CD8-positive, alpha-beta memory T cell (primary cell): ENCODE results near the gene IFFO2. TPM values are rescaled to one million over a fixed set of nuclear protein-coding genes. Genes with fewer than 3 reads are reported as not detected.

Source experiments
- CTCF ChIA-PET: fragments of 350-600 bp; sonication (Branson Sonifier 250); formaldehyde crosslinking; loops from one replicate; lab custom pipeline; 2021; ENCODE audit warnings: antibody characterized with exemption; lab: Charles Lee
- POLR2A ChIA-PET: fragments of 350-600 bp; sonication (Branson Sonifier 250); formaldehyde crosslinking; loops from one replicate; lab custom pipeline; 2021; ENCODE audit warnings: antibody characterized with exemption; lab: Charles Lee
- DNase-seq, 5 donors: peaks; one replicate each; pipeline versions ENCODE4 v3.0.0 to v3.0.0-alpha.2; 2020 to 2022; ENCODE audit warnings: mixed read lengths in 1 of 5
- H3K27ac ChIP-seq: one replicate; pipeline ENCODE4 v1.7.0; 2013; ENCODE audit warnings: low read depth, mild to moderate bottlenecking, low read length, moderate library complexity
- H3K27me3 ChIP-seq: 2 replicates; pipeline ENCODE4 v1.7.0; 2013; ENCODE audit warnings: low read length, mild to moderate bottlenecking; ENCODE audit not compliant: insufficient read depth, poor library complexity, severe bottlenecking
- H3K36me3 ChIP-seq: 2 replicates; pipeline ENCODE4 v1.7.0; 2013; ENCODE audit warnings: mild to moderate bottlenecking, low read length, moderate library complexity; ENCODE audit not compliant: insufficient read depth
- H3K4me1 ChIP-seq: 2 replicates; pipeline ENCODE4 v1.7.0; 2013; ENCODE audit warnings: mild to moderate bottlenecking, low read length, moderate library complexity; ENCODE audit not compliant: insufficient read depth
- H3K4me3 ChIP-seq: 2 replicates; pipeline ENCODE4 v1.7.0; 2013; ENCODE audit warnings: mild to moderate bottlenecking, low read length
- H3K9me3 ChIP-seq: 2 replicates; pipeline ENCODE4 v1.7.0; 2013; ENCODE audit warnings: mild to moderate bottlenecking, low read length
- H3K27ac Mint-ChIP-seq, 8 donors: one replicate each; pipeline ENCODE4 v1.8.0; 2020 to 2021; ENCODE audit warnings: mixed read lengths in 8 of 8, mild to moderate bottlenecking in 6 of 8, inconsistent platforms in 3 of 8, moderate library complexity in 3 of 8
- H3K27me3 Mint-ChIP-seq, 2 donors: one replicate each; pipeline ENCODE4 v1.8.0; 2020 to 2021; ENCODE audit warnings: mixed read lengths in 2 of 2, mild to moderate bottlenecking in 1 of 2, moderate library complexity in 1 of 2
- H3K36me3 Mint-ChIP-seq, 3 donors: one replicate each; pipeline ENCODE4 v1.8.0; 2020 to 2021; ENCODE audit warnings: mixed read lengths in 3 of 3, inconsistent platforms in 1 of 3, mild to moderate bottlenecking in 1 of 3
- H3K4me1 Mint-ChIP-seq, 3 donors: one replicate each; pipeline ENCODE4 v1.8.0; 2020 to 2021; ENCODE audit warnings: mixed read lengths in 3 of 3, inconsistent platforms in 1 of 3, mild to moderate bottlenecking in 1 of 3
- H3K4me3 Mint-ChIP-seq, 7 donors: one replicate each; pipeline ENCODE4 v1.8.0; 2020 to 2021; ENCODE audit warnings: mixed read lengths in 7 of 7, mild to moderate bottlenecking in 6 of 7, moderate library complexity in 4 of 7, inconsistent platforms in 2 of 7
- H3K9me3 Mint-ChIP-seq, 5 donors: one replicate each; pipeline ENCODE4 v1.8.0; 2020 to 2022; ENCODE audit warnings: mixed read lengths in 5 of 5, mild to moderate bottlenecking in 3 of 5, moderate library complexity in 2 of 5, inconsistent platforms in 1 of 5
- polyA plus RNA-seq: library from polyadenylated mRNA; unstranded; fragments of 300-500 nt; fragmentation: Illumina TruSeq; gene quantifications from one replicate; pipeline ENCODE4 v1.2.3, GENCODE V29; 2021
- total RNA-seq, 2 experiments: library from RNA; stranded (reverse); gene quantifications; one replicate each; pipeline ENCODE4 v1.2.3, GENCODE V29; 2021

IFFO2 gene
- total and polyA plus RNA-seq, 3 experiments from 2014 or later: 3.2 to 37.7 (median 33.1) TPM

- Mint-ChIP-seq H3K27ac (peak overlapping the region; percentile 23 to 91 (median 58)), H3K9me3 (no peaks in the 10 kb centered on the region), H3K4me3 (no peak overlapping the region), H3K4me1 (peaks cover 37 to 52% (median 42%) of the 10 kb centered on the region in 3 donors), H3K36me3 (peaks cover 0 to 45% (median 4%) of the 10 kb centered on the region in 3 donors), H3K27me3 (no peaks in the 10 kb centered on the region)
- H3K4me1 ChIP-seq: peaks cover 49% of the 10 kb centered on the region
- no peaks in the 10 kb centered on the region for H3K27me3 ChIP-seq
- no peak overlapping the region for H3K4me3 ChIP-seq
- DNase-seq: no peak
- POLR2A ChIA-PET: no interaction called here
- no peak overlapping the region for H3K27ac ChIP-seq
- no peaks in the 10 kb centered on the region for H3K9me3 ChIP-seq
- CTCF ChIA-PET: interaction anchor here (0.9 to 2.8 kb wide), 6 partner anchors 9 to 53 kb away, joined by 3 to 15 read pairs (median 6); no protein-coding TSS in a partner anchor
- peaks cover 15% of the 10 kb centered on the region for H3K36me3 ChIP-seq
Measured at GRCh38 chr1:18921516-18922251, 34.8 kb downstream of the IFFO2 start.

- H3K4me3 ChIP-seq: no peak overlapping the region
- no peaks in the 10 kb centered on the region for H3K9me3 ChIP-seq
- H3K27me3 Mint-ChIP-seq: no peaks in the 10 kb centered on the region
- peaks cover 42% of the 10 kb centered on the region for H3K4me1 ChIP-seq
- H3K4me1 Mint-ChIP-seq: peaks cover 31 to 45% (median 35%) of the 10 kb centered on the region in 3 donors
- H3K27me3 ChIP-seq: no peaks in the 10 kb centered on the region
- H3K36me3 Mint-ChIP-seq: peaks cover 0 to 51% (median 4%) of the 10 kb centered on the region in 3 donors
- no peak overlapping the region for H3K4me3 Mint-ChIP-seq
- POLR2A ChIA-PET: no interaction called here
- DNase-seq: no peak
- H3K27ac ChIP-seq: no peak overlapping the region
- H3K36me3 ChIP-seq: peaks cover 19% of the 10 kb centered on the region
- H3K27ac Mint-ChIP-seq: peak overlapping the region in 2 of 8 donors; percentile 23 to 32
- CTCF ChIA-PET: interaction anchor here (1.9 to 2.8 kb wide), 3 partner anchors 8 to 52 kb away, joined by 7 to 15 read pairs (median 9); no protein-coding TSS in a partner anchor
- no peaks in the 10 kb centered on the region for H3K9me3 Mint-ChIP-seq
Measured at GRCh38 chr1:18920931-18921330, 35.5 kb downstream of the IFFO2 start.

DNA sequence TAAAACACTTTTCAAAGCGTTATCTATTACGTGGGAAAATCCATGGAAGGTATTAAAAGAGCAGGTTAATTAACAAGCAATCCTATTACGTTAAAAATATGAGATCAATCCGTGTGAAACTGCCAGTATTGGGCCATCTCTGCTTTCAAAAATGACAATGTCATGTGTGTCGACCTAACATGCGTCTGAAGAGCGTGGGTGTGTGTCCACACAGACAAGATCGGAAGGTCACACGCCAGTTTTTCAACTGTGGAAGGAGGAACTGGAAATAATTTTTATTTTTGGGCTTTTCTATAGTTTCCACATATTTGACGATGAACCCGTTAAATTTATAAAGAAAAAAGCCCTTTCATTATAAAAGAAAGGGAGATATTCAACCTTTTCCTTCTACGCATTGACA, 36.5 kb downstream of the IFFO2 start:
- Mint-ChIP-seq H3K27me3 (no peaks in the 10 kb centered on the region), H3K36me3 (peaks cover 0 to 59% (median 1%) of the 10 kb centered on the region in 3 donors), H3K4me1 (peaks cover 23 to 44% (median 28%) of the 10 kb centered on the region in 3 donors), H3K9me3 (no peaks in the 10 kb centered on the region), H3K4me3 (no peak overlapping the region), H3K27ac (peak overlapping the region in 2 of 8 donors; percentile 23 to 74)
- no peaks in the 10 kb centered on the region for H3K27me3 ChIP-seq
- CTCF ChIA-PET: interaction anchor here (2.4 kb wide), 1 partner anchor 12 kb away, joined by 7 read pairs; no protein-coding TSS in a partner anchor
- peaks cover 32% of the 10 kb centered on the region for H3K4me1 ChIP-seq
- no peak overlapping the region for H3K4me3 ChIP-seq
- H3K36me3 ChIP-seq: peaks cover 23% of the 10 kb centered on the region
- H3K9me3 ChIP-seq: no peaks in the 10 kb centered on the region
- no peak for DNase-seq
- POLR2A ChIA-PET: no interaction called here
- no peak overlapping the region for H3K27ac ChIP-seq

DNA sequence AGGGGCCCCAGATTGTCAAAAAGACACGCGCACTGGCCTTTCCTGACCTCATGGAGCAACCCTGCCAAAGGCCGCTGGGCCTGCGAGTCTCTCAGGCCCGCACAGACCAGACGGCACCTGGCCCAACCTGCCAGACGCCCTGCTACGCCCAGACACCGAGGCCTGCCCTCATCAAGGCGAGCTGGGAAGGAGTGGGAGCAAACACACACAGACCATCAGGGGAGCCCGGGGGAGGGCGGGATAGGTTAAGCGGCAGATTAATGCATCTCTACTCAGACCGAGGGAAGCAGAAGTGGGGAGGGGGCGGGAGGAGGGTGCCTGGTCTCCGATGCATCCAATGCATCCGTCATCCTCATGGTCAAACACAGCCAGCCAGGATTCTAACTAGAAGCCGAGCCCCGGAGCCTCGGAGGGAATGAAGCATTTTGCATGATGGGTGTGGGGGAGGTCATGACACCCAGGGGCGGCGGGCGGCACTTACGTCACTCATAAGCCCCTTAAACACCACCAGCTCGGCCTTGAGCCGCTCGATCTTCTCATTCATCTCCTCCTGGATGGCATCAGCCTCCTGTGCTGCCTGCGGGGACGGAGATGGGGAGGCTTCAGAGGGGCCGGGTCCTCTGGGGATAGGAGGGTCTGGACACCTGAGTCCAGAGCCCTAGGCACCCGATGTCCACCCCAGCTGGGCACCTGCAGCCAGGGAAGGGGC, 37.1 kb downstream of the IFFO2 start:
- no peaks in the 10 kb centered on the region for H3K9me3 Mint-ChIP-seq
- Histone ChIP-seq H3K9me3 (no peaks in the 10 kb centered on the region), H3K4me1 (peaks cover 26% of the 10 kb centered on the region), H3K36me3 (peaks cover 23% of the 10 kb centered on the region), H3K27ac (no peak overlapping the region), H3K4me3 (no peak overlapping the region), H3K27me3 (no peaks in the 10 kb centered on the region)
- ChIA-PET POLR2A (no interaction called here), CTCF (interaction anchor here (1.1 kb wide), 1 partner anchor 11 kb away, joined by 3 read pairs; no protein-coding TSS in a partner anchor)
- no peaks in the 10 kb centered on the region for H3K27me3 Mint-ChIP-seq
- H3K4me3 Mint-ChIP-seq: no peak overlapping the region
- H3K4me1 Mint-ChIP-seq: peaks cover 17 to 40% (median 22%) of the 10 kb centered on the region in 3 donors
- H3K36me3 Mint-ChIP-seq: peaks cover 0 to 63% (median 3%) of the 10 kb centered on the region in 3 donors
- H3K27ac Mint-ChIP-seq: peak overlapping the region in 2 of 8 donors; percentile 65 to 75
- no peak for DNase-seq

GRCh38 chr1:18918417-18918816, 38.1 kb downstream of the IFFO2 start:
- ChIA-PET POLR2A (no interaction called here), CTCF (interaction anchor here (1.1 kb wide), 1 partner anchor 10 kb away, joined by 3 read pairs; no protein-coding TSS in a partner anchor)
- DNase-seq: no peak
- H3K27ac Mint-ChIP-seq: peak overlapping the region in 5 of 8 donors; percentile 14 to 75 (median 39)
- H3K27me3 Mint-ChIP-seq: no peaks in the 10 kb centered on the region
- no peaks in the 10 kb centered on the region for H3K9me3 Mint-ChIP-seq
- no peak overlapping the region for H3K4me3 Mint-ChIP-seq
- Histone ChIP-seq H3K27me3 (no peaks in the 10 kb centered on the region), H3K27ac (no peak overlapping the region), H3K9me3 (no peaks in the 10 kb centered on the region), H3K36me3 (peaks cover 23% of the 10 kb centered on the region), H3K4me1 (peaks cover 17% of the 10 kb centered on the region), H3K4me3 (no peak overlapping the region)
- peaks cover 12 to 36% (median 14%) of the 10 kb centered on the region in 3 donors for H3K4me1 Mint-ChIP-seq
- peaks cover 0 to 68% (median 3%) of the 10 kb centered on the region in 3 donors for H3K36me3 Mint-ChIP-seq

- H3K27ac Mint-ChIP-seq: peak overlapping the region in 3 of 8 donors; percentile 36 to 54 (median 42)
- Histone ChIP-seq H3K36me3 (peaks cover 23% of the 10 kb centered on the region), H3K9me3 (no peaks in the 10 kb centered on the region), H3K4me1 (peaks cover 8% of the 10 kb centered on the region), H3K27ac (no peak overlapping the region), H3K27me3 (no peaks in the 10 kb centered on the region), H3K4me3 (no peak overlapping the region)
- H3K4me3 Mint-ChIP-seq: peak overlapping the region in 1 of 7 donors; percentile 9
- peaks cover 3 to 78% (median 4%) of the 10 kb centered on the region in 3 donors for H3K36me3 Mint-ChIP-seq
- DNase-seq: no peak
- H3K27me3 Mint-ChIP-seq: no peaks in the 10 kb centered on the region
- no peaks in the 10 kb centered on the region for H3K9me3 Mint-ChIP-seq
- peaks cover 9 to 29% (median 9%) of the 10 kb centered on the region in 3 donors for H3K4me1 Mint-ChIP-seq
- ChIA-PET POLR2A (no interaction called here), CTCF (interaction anchor here (0.6 to 1.3 kb wide), 3 partner anchors 10 to 57 kb away, joined by 3 to 4 read pairs (median 3); no protein-coding TSS in a partner anchor)
Measured at GRCh38 chr1:18917071-18917799, 39.2 kb downstream of the IFFO2 start.

DNA sequence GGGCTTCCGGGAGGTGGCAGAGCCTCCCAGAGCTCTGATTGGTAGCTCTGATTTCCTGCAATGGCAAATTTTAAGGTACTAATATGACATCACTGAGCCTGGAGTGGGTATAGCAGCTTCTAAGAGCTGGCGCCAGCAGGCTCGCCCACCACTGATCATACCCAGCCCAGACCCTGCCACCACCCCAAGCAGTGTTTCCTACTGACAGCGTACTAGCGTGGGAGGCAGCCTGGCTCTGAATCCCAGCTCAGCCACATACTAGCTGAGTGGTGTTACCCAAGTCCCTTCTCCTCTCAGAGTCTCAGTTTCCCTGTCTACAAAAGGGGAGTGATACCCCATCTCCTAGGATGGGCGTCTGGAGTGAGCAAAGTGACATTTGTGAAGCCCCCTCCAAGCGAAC, 41.1 kb downstream of the IFFO2 start:
- H3K9me3 Mint-ChIP-seq: no peaks in the 10 kb centered on the region
- H3K9me3 ChIP-seq: no peaks in the 10 kb centered on the region
- no peak overlapping the region for H3K27ac ChIP-seq
- H3K4me3 Mint-ChIP-seq: no peak overlapping the region
- no peaks in the 10 kb centered on the region for H3K4me1 ChIP-seq
- no peak for DNase-seq
- peaks cover 26% of the 10 kb centered on the region for H3K36me3 ChIP-seq
- no peak overlapping the region for H3K4me3 ChIP-seq
- H3K36me3 Mint-ChIP-seq: peaks cover 4 to 85% (median 9%) of the 10 kb centered on the region in 3 donors
- POLR2A ChIA-PET: interaction anchor here (0.6 to 1.4 kb wide), 2 partner anchors 19 to 36 kb away, joined by 4 to 5 read pairs; no protein-coding TSS in a partner anchor
- H3K27ac Mint-ChIP-seq: peak overlapping the region in 4 of 8 donors; percentile 42 to 68 (median 56)
- CTCF ChIA-PET: interaction anchor here (0.7 to 6.5 kb wide), 9 partner anchors 8 to 180 kb away, joined by 3 to 88 read pairs (median 4); partner anchors contain the start of genes ALDH4A1 and IFFO2
- no peaks in the 10 kb centered on the region for H3K27me3 Mint-ChIP-seq
- H3K27me3 ChIP-seq: no peaks in the 10 kb centered on the region
- peaks cover 6 to 19% (median 9%) of the 10 kb centered on the region in 3 donors for H3K4me1 Mint-ChIP-seq
